CD14-positive monocyte (primary cell): ENCODE measurements around the gene SCN3B. TPM values are rescaled to one million over a fixed set of nuclear protein-coding genes. Genes with fewer than 3 reads are reported as not detected.
A peak's percentile ranks its signal among the peaks of the same experiment; 100 is the strongest.

ENCODE experiments used
- DNase-seq, 3 donors: peaks; one replicate each; pipeline ENCODE4 v3.0.0-alpha.2; 2011 to 2022
- H2AFZ ChIP-seq: 2 replicates; pipeline ENCODE4 v1.6.0; 2012; ENCODE audit warnings: mild to moderate bottlenecking, low read depth, low read length, inconsistent platforms; ENCODE audit not compliant: insufficient read depth, poor library complexity, severe bottlenecking
- H3K27ac ChIP-seq, 2 donors: 1 replicate in 1 of 2; 2 replicates in 1 of 2; pipeline ENCODE4 v1.5.1; 2012 to 2013; ENCODE audit warnings: low read length in 2 of 2, control low read depth in 1 of 2, inconsistent platforms in 1 of 2, low read depth in 1 of 2, mild to moderate bottlenecking in 1 of 2
- H3K27me3 ChIP-seq, 2 donors: one replicate each; pipeline versions ENCODE4 v1.6.0 to v1.6.1; 2011 to 2013; ENCODE audit warnings: low read length in 2 of 2; ENCODE audit not compliant: control insufficient read depth in 2 of 2, insufficient read depth in 2 of 2
- H3K36me3 ChIP-seq, 2 donors: replicated peaks in 1 of 2; 1 replicate in 1 of 2; 2 replicates in 1 of 2; pipeline versions ENCODE4 v1.5.1 to v1.6.1; 2012 to 2013; ENCODE audit warnings: low read length in 2 of 2, control low read depth in 1 of 2, inconsistent platforms in 1 of 2, mild to moderate bottlenecking in 1 of 2; ENCODE audit not compliant: insufficient read depth in 2 of 2, control insufficient read depth in 1 of 2
- H3K4me1 ChIP-seq, 2 donors: 1 replicate in 1 of 2; 2 replicates in 1 of 2; pipeline versions ENCODE4 v1.5.1 to v1.6.1; 2012 to 2013; ENCODE audit warnings: low read length in 2 of 2, control low read depth in 1 of 2, inconsistent platforms in 1 of 2, mild to moderate bottlenecking in 1 of 2, moderate library complexity in 1 of 2; ENCODE audit not compliant: insufficient read depth in 2 of 2, control insufficient read depth in 1 of 2
- H3K4me2 ChIP-seq: replicated peaks from 2 replicates; pipeline ENCODE3; 2012; ENCODE audit warnings: low read length, moderate library complexity, mild to moderate bottlenecking; ENCODE audit not compliant: poor library complexity, severe bottlenecking; ENCODE audit errors: extremely low read depth
- H3K4me3 ChIP-seq, 3 experiments: fragments of 200-600 bp in 1 of 3; sonication (generic) in 1 of 3; replicated peaks in 1 of 3; 1 replicate in 2 of 3; 2 replicates in 1 of 3; pipeline ENCODE4 v1.5.1; 2011 to 2013; ENCODE audit warnings: low read length in 3 of 3, mild to moderate bottlenecking in 3 of 3, control low read depth in 2 of 3, low read depth in 2 of 3, inconsistent platforms in 1 of 3, moderate library complexity in 1 of 3
- H3K79me2 ChIP-seq: 2 replicates; pipeline ENCODE4 v1.6.0; 2012; ENCODE audit warnings: mild to moderate bottlenecking, control low read depth, inconsistent platforms, low read length, moderate library complexity; ENCODE audit not compliant: insufficient read depth
- H3K9ac ChIP-seq: 2 replicates; pipeline ENCODE4 v1.6.0; 2017; ENCODE audit warnings: low read length, mild to moderate bottlenecking; ENCODE audit not compliant: insufficient read depth, poor library complexity, severe bottlenecking
- H3K9me3 ChIP-seq, 2 donors: replicated peaks in 1 of 2; 1 replicate in 1 of 2; 2 replicates in 1 of 2; pipeline versions ENCODE4 v1.5.1 to v1.6.1; 2012 to 2013; ENCODE audit warnings: low read length in 2 of 2, control low read depth in 1 of 2; ENCODE audit not compliant: control insufficient read depth in 1 of 2, insufficient read depth in 1 of 2
- H4K20me1 ChIP-seq: 2 replicates; pipeline ENCODE4 v1.6.0; 2012; ENCODE audit warnings: mild to moderate bottlenecking, low read length, control low read depth, moderate library complexity; ENCODE audit not compliant: insufficient read depth
- H3K27ac Mint-ChIP-seq, 7 donors: one replicate each; pipeline ENCODE4 v1.8.0; 2020; ENCODE audit warnings: mild to moderate bottlenecking in 7 of 7, mixed read lengths in 7 of 7, moderate library complexity in 6 of 7, inconsistent platforms in 2 of 7
- H3K27me3 Mint-ChIP-seq, 3 donors: one replicate each; pipeline ENCODE4 v1.8.0; 2021 to 2022; ENCODE audit warnings: low read depth in 3 of 3, mild to moderate bottlenecking in 3 of 3, mixed read lengths in 3 of 3, moderate library complexity in 3 of 3, inconsistent platforms in 1 of 3
- H3K36me3 Mint-ChIP-seq, 2 donors: one replicate each; pipeline ENCODE4 v1.8.0; 2020; ENCODE audit warnings: mixed read lengths in 2 of 2, inconsistent platforms in 1 of 2, mild to moderate bottlenecking in 1 of 2
- H3K4me1 Mint-ChIP-seq: one replicate; pipeline ENCODE4 v1.8.0; 2020; ENCODE audit warnings: mild to moderate bottlenecking, mixed read lengths
- H3K4me3 Mint-ChIP-seq, 2 donors: one replicate each; pipeline ENCODE4 v1.8.0; 2020; ENCODE audit warnings: mild to moderate bottlenecking in 2 of 2, mixed read lengths in 2 of 2, moderate library complexity in 1 of 2
- H3K9me3 Mint-ChIP-seq, 7 donors: one replicate each; pipeline ENCODE4 v1.8.0; 2020 to 2022; ENCODE audit warnings: mixed read lengths in 7 of 7, mild to moderate bottlenecking in 6 of 7, moderate library complexity in 6 of 7, inconsistent platforms in 2 of 7
- CTCF ChIP-seq: fragments of 200-600 bp; IDR thresholded peaks from one replicate; pipeline ENCODE4 v1.8.0; 2022; ENCODE audit warnings: antibody characterized with exemption, mild to moderate bottlenecking
- WGBS: methylation state at CpG from one replicate; pipeline ENCODE4 v1.1.5; 2013; ENCODE audit warnings: missing lambda C conversion rate; ENCODE audit not compliant: insufficient coverage; 5-methylcytosine and 5-hydroxymethylcytosine counted together
- intact Hi-C, 2 donors: fragments of 100-400 bp; cut with micrococcal nuclease; formaldehyde crosslinking; loops; one replicate each; pipeline versions ENCODE4 v1.15.0 to v1.15.1; 2023
- polyA plus RNA-seq, 3 donors: library from polyadenylated mRNA; depleted of rRNA in 1 of 3; unstranded in 2 of 3; stranded (reverse) in 1 of 3; fragments of 300-500 nt in 2 of 3; fragments of >200 nt in 1 of 3; fragmentation: Illumina TruSeq in 2 of 3; gene quantifications; 1 replicate in 2 of 3; 2 replicates in 1 of 3; pipeline ENCODE4 v1.2.3, GENCODE V29; 2012 to 2021

The SCN3B gene
- polyA plus RNA-seq, 3 donors: not detected

GRCh38 chr11:123601743-123602142 is 52.7 kb downstream of the SCN3B start:
- Mint-ChIP-seq H3K4me1 (no peaks in the 10 kb centered on the region), H3K36me3 (peaks cover 82 to 83% of the 10 kb centered on the region in 2 donors), H3K27me3 (peaks cover 0 to 2% (median 0%) of the 10 kb centered on the region in 3 donors), H3K9me3 (no peaks in the 10 kb centered on the region), H3K27ac (peak overlapping the region in 2 of 7 donors; percentile 28 to 47), H3K4me3 (no peak overlapping the region)
- no peak overlapping the region for H3K4me3 ChIP-seq
- DNase-seq: no peak
- H3K79me2 ChIP-seq: no peaks in the 10 kb centered on the region
- no peak for TF ChIP-seq CTCF
- no peaks in the 10 kb centered on the region for H3K9me3 ChIP-seq
- intact Hi-C loops: no loop called here
- no peaks in the 10 kb centered on the region for H3K27me3 ChIP-seq
- no peak overlapping the region for H3K4me2 ChIP-seq
- no peak overlapping the region for H2AFZ ChIP-seq
- WGBS: 92% methylated on average over 3 of the region's 4 CpGs
- H4K20me1 ChIP-seq: no peaks in the 10 kb centered on the region
- no peak overlapping the region for H3K27ac ChIP-seq
- peaks cover 90 to 98% of the 10 kb centered on the region in 2 donors for H3K36me3 ChIP-seq
- no peak overlapping the region for H3K9ac ChIP-seq
- H3K4me1 ChIP-seq: no peaks in the 10 kb centered on the region

- Histone ChIP-seq H3K4me1 (no peaks in the 10 kb centered on the region), H3K9me3 (no peaks in the 10 kb centered on the region), H2AFZ (no peak overlapping the region), H3K36me3 (peaks cover 90 to 98% of the 10 kb centered on the region in 2 donors), H3K4me2 (no peak overlapping the region), H3K79me2 (no peaks in the 10 kb centered on the region), H3K9ac (no peak overlapping the region), H3K27me3 (no peaks in the 10 kb centered on the region), H3K4me3 (no peak overlapping the region), H4K20me1 (no peaks in the 10 kb centered on the region), H3K27ac (no peak overlapping the region)
- Mint-ChIP-seq H3K27me3 (peaks cover 0 to 2% (median 0%) of the 10 kb centered on the region in 3 donors), H3K9me3 (no peaks in the 10 kb centered on the region), H3K4me1 (no peaks in the 10 kb centered on the region), H3K27ac (peak overlapping the region in 2 of 7 donors; percentile 42 to 56), H3K4me3 (no peak overlapping the region), H3K36me3 (peaks cover 82 to 83% of the 10 kb centered on the region in 2 donors)
- no peak for DNase-seq
- TF ChIP-seq CTCF: no peak
- no CpG with 5 or more reads among the region's 4 CpGs for WGBS
- intact Hi-C loops: no loop called here
These were observed 53.3 kb downstream of the SCN3B start for GRCh38 chr11:123601136-123601535.
